SIG-M5 (cell line): ENCODE results near the gene UBE2J1.

Experiments
- DNase-seq: peaks from one replicate; lab custom pipeline; 2025; lab: John Stamatoyannopoulos, UW

UBE2J1 gene

GRCh38 chr6:89287351-89288028, 65.0 kb downstream of the UBE2J1 start:
- no peak for DNase-seq

- no peak for DNase-seq
Measured at GRCh38 chr6:89286516-89286915, 66.0 kb downstream of the UBE2J1 start.

GRCh38 chr6:89284963-89285735, 67.4 kb downstream of the UBE2J1 start:
- no peak for DNase-seq

- no peak for DNase-seq
Measured at GRCh38 chr6:89284081-89284480, 68.4 kb downstream of the UBE2J1 start.

- no peak for DNase-seq
Measured at GRCh38 chr6:89282749-89283148, 69.8 kb downstream of the UBE2J1 start.

GRCh38 chr6:89281779-89282246, 70.7 kb downstream of the UBE2J1 start:
- peak; percentile 12 for DNase-seq

GRCh38 chr6:89278956-89279355, 73.6 kb downstream of the UBE2J1 start:
- no peak for DNase-seq
